Caco-2 (cell line): Measurements from ENCODE around the gene COQ10B. TPM values are rescaled to one million over a fixed set of nuclear protein-coding genes. Genes with fewer than 3 reads are reported as not detected.

ENCODE experiments used
- BruUV-seq: library from RNA; stranded (reverse); fragments of 400-500 nt; replicated peaks from 2 replicates; lab custom pipeline; 2021; lab: Mats Ljungman, UMichigan
- CTCF ChIA-PET: fragments of 300-600 bp; sonication (Branson Sonifier 250); formaldehyde crosslinking; loops from one replicate; lab custom pipeline; 2022; ENCODE audit warnings: antibody characterized with exemption; lab: Charles Lee
- POLR2A ChIA-PET: fragments of 300-600 bp; sonication (Branson Sonifier 250); formaldehyde crosslinking; loops from one replicate; lab custom pipeline; 2022; ENCODE audit warnings: antibody characterized with exemption; lab: Charles Lee
- DNase-seq, 2 experiments: peaks; one replicate each; pipeline versions ENCODE4 v3.0.0 to v3.0.0-alpha.2; 2020 to 2022
- H3K27me3 ChIP-seq: replicated peaks from 2 replicates; pipeline ENCODE4 v1.6.0; 2011; ENCODE audit warnings: low read length; ENCODE audit not compliant: control insufficient read depth, insufficient read depth
- H3K36me3 ChIP-seq: 2 replicates; pipeline ENCODE4 v1.5.1; 2011; ENCODE audit warnings: low read length; ENCODE audit not compliant: control insufficient read depth, insufficient read depth
- H3K4me1 ChIP-seq: fragments of 250-450 bp; sonication (Bioruptor Pico); 2 replicates; pipeline ENCODE4 v1.5.1; 2020; ENCODE audit warnings: mild to moderate bottlenecking
- H3K4me3 ChIP-seq: 2 replicates; pipeline ENCODE4 v1.5.1; 2011; ENCODE audit warnings: low read depth, mild to moderate bottlenecking, control low read depth, low read length
- H3K9me3 ChIP-seq: fragments of 250-450 bp; sonication (Bioruptor Pico); 2 replicates; pipeline ENCODE4 v1.5.1; 2020; ENCODE audit warnings: mild to moderate bottlenecking, moderate library complexity
- H3K27ac Mint-ChIP-seq: one replicate; pipeline ENCODE4 v1.8.0; 2022; ENCODE audit warnings: mixed read lengths; ENCODE audit not compliant: unreplicated experiment
- H3K27me3 Mint-ChIP-seq: one replicate; pipeline ENCODE4 v1.8.0; 2022; ENCODE audit warnings: mixed read lengths; ENCODE audit not compliant: insufficient read depth, unreplicated experiment
- H3K36me3 Mint-ChIP-seq: one replicate; pipeline ENCODE4 v1.8.0; 2022; ENCODE audit warnings: mild to moderate bottlenecking, mixed read lengths; ENCODE audit not compliant: insufficient read depth, unreplicated experiment
- H3K4me1 Mint-ChIP-seq: one replicate; pipeline ENCODE4 v1.8.0; 2022; ENCODE audit warnings: low read depth, mixed read lengths; ENCODE audit not compliant: unreplicated experiment
- H3K4me3 Mint-ChIP-seq: one replicate; pipeline ENCODE4 v1.8.0; 2022; ENCODE audit warnings: mild to moderate bottlenecking, moderate library complexity, mixed read lengths; ENCODE audit not compliant: unreplicated experiment
- H3K9me3 Mint-ChIP-seq: one replicate; pipeline ENCODE4 v1.8.0; 2022; ENCODE audit warnings: mixed read lengths; ENCODE audit not compliant: unreplicated experiment
- intact Hi-C: fragments of 100-400 bp; cut with micrococcal nuclease; formaldehyde crosslinking; loops from one replicate; pipeline ENCODE4 v1.10.0; 2022; ENCODE audit not compliant: unreplicated experiment
- total RNA-seq: library from RNA; stranded (reverse); gene quantifications from 2 replicates; pipeline ENCODE4 v1.2.3, GENCODE V29; 2022
- TF ChIP-seq, protein P1 (sequence below), 2 experiments: fragments of 200-600 bp in 1 of 2; IDR thresholded peaks; 1 replicate in 1 of 2; 2 replicates in 1 of 2; pipeline versions ENCODE4 v1.5.1 to v1.8.0; 2011 to 2022; ENCODE audit warnings: antibody characterized with exemption in 1 of 2, control low read depth in 1 of 2, inconsistent platforms in 1 of 2, low read depth in 1 of 2, low read length in 1 of 2, mild to moderate bottlenecking in 1 of 2, moderate library complexity in 1 of 2; ENCODE audit not compliant: insufficient read depth in 1 of 2, severe bottlenecking in 1 of 2, unreplicated experiment in 1 of 2

The COQ10B gene
- total RNA-seq, 1 experiment from 2014 or later, result 22.5 TPM

DNA sequence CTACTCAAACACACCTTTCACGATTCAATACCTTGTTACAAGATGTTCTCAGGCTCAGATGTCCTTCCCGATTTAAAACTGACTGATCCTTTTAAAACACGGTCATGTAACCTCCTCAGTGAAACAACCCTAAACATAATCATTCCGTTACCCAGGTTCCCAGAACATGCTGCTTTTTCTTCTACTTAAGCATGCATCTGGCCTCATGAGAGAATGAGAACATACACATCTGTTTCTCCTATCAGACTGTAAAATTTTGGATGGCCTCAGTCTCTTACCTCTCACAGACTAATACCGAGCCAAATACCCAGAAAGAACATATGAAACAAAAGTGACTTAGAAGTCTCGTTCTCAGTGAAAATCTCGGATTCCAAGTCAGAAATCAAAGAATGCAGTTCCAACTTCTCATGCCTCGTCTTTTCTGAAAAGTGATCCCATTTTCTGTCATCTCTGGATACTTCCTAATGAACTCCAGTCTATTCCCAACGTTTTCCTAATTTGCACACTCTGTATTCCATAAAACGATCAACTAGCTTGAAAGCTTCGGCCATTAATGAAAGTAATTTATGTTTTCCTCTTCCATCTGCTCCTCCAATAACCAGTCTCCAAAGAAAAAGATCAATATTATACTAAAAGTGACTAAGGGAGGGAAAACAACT lies 19.4 kb upstream of the COQ10B start:
- CTCF ChIA-PET, result no interaction called here

DNA sequence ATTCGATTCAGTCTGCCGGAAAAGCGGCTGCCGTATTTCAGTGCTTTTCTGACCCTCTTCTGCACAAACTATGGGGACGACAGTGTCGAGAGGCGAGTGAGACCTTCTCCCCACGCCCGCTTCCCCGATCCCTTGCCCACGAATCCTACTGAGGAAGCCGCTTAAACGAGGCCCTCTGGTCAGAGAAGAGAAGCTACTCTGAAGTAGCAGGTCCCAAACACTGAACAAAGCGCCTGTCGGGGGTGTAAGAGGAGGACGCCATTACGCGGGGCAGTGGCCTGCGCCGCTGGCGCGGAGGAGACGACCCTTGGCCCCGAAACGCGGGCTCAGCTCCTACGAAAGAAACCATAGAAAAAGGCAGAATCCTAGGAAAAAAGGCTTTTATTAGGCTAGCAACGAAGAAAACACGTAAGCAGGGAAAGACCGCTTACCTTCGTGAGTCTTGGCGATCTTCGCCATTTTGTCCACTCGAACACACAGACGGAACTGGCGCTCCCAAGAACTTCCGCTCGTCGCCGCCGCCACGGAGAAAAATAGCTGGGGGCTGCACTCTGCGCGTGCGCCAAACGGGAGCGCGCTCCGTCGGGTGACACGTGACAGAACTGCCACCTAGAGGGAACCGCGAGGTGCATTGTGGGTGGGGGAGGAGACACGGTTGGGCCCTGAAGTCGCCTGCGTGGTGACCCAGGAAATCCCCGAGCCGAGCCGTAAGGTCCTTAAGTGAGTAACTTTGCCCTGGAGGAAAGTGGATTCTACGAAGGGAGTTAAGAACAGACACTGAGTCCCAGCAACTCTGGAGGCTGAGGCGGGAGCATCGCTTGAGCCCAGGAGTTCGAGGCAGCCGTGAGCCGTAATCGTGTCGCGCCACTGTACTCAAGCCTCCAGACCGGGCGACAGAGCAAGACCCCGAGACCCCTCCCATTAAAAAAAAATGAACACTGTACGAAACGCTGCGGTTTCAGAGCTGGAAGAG lies 18.5 kb upstream of the COQ10B start, which contains the start of gene SF3B1:
Gene SF3B1 (minus strand): TSS at position 488 of the 973 bp plus-strand sequence. CDS start 29 bp downstream, at position 459.
- Mint-ChIP-seq H3K4me1 (peaks cover 12% of the 10 kb centered on the region), H3K4me3 (peak within 1 kb of the TSS; percentile 92), H3K27me3 (no peaks in the 10 kb centered on the region), H3K27ac (peak within 1 kb of the TSS; percentile 100), H3K9me3 (no peaks in the 10 kb centered on the region), H3K36me3 (peaks cover 43% of the 10 kb centered on the region)
- BruUV-seq, result no TSS peak
- TF ChIP-seq, protein P1, sequence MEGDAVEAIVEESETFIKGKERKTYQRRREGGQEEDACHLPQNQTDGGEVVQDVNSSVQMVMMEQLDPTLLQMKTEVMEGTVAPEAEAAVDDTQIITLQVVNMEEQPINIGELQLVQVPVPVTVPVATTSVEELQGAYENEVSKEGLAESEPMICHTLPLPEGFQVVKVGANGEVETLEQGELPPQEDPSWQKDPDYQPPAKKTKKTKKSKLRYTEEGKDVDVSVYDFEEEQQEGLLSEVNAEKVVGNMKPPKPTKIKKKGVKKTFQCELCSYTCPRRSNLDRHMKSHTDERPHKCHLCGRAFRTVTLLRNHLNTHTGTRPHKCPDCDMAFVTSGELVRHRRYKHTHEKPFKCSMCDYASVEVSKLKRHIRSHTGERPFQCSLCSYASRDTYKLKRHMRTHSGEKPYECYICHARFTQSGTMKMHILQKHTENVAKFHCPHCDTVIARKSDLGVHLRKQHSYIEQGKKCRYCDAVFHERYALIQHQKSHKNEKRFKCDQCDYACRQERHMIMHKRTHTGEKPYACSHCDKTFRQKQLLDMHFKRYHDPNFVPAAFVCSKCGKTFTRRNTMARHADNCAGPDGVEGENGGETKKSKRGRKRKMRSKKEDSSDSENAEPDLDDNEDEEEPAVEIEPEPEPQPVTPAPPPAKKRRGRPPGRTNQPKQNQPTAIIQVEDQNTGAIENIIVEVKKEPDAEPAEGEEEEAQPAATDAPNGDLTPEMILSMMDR (IDR thresholded peaks at IDR 0.05; ENCODE audit: insufficient read depth in 1 of 2, low read depth in 1 of 2, low read length in 1 of 2, severe bottlenecking in 1 of 2, unreplicated experiment in 1 of 2), result no peak
- ChIA-PET POLR2A (interaction anchor here (0.6 to 2.2 kb wide), 12 partner anchors 10 to 1176 kb away, joined by 3 to 23 read pairs (median 5); partner anchors contain the start of genes COQ10B, HSPD1, HSPE1 and MARS2), CTCF (interaction anchor here (0.6 to 1.0 kb wide), 4 partner anchors 15 to 165 kb away, joined by 3 to 4 read pairs (median 3); no protein-coding TSS in a partner anchor)
- intact Hi-C loops, result loop anchor here (1.0 to 5.0 kb wide), 4 partner anchors 18 to 82 kb away; partner anchors contain the start of genes COQ10B, HSPE1 and MOB4
- DNase-seq, result peak; percentile 98
- Histone ChIP-seq H3K4me1 (peaks cover 6% of the 10 kb centered on the region; the same call in 1 of the 2 replicates), H3K4me3 (peak within 1 kb of the TSS; percentile 89), H3K27me3 (no peaks in the 10 kb centered on the region), H3K9me3 (no peaks in the 10 kb centered on the region), H3K36me3 (no peaks in the 10 kb centered on the region)

More for the DNA sequence above, 19.4 kb upstream of the COQ10B start:
- intact Hi-C loops, result loop anchor here (1.0 to 2.0 kb wide), 2 partner anchors 11 to 27 kb away; no protein-coding TSS in a partner anchor
- Mint-ChIP-seq H3K4me1 (peaks cover 13% of the 10 kb centered on the region), H3K36me3 (peaks cover 52% of the 10 kb centered on the region), H3K9me3 (no peaks in the 10 kb centered on the region), H3K27ac (peak overlapping the region; percentile 100), H3K4me3 (peak overlapping the region; percentile 92), H3K27me3 (no peaks in the 10 kb centered on the region)
- DNase-seq, result no peak
- POLR2A ChIA-PET, result interaction anchor here (1.1 kb wide), 1 partner anchor 66 kb away, joined by 3 read pairs; the partner anchor contains the start of genes HSPD1 and HSPE1
- BruUV-seq, result TSS peak; percentile 58
- Histone ChIP-seq H3K4me1 (peaks cover 6% of the 10 kb centered on the region; the same call in 1 of the 2 replicates), H3K4me3 (peak overlapping the region; percentile 89), H3K27me3 (no peaks in the 10 kb centered on the region), H3K36me3 (no peaks in the 10 kb centered on the region), H3K9me3 (no peaks in the 10 kb centered on the region)
- TF ChIP-seq, protein P1 (IDR thresholded peaks at IDR 0.05; ENCODE audit: insufficient read depth in 1 of 2, low read depth in 1 of 2, low read length in 1 of 2, severe bottlenecking in 1 of 2, unreplicated experiment in 1 of 2), result no peak
